CD4-positive, alpha-beta memory T cell (primary cell): ENCODE results near the gene CDKN2AIP. TPM values are rescaled to one million over a fixed set of nuclear protein-coding genes. Genes with fewer than 3 reads are reported as not detected.

ENCODE experiments used
- CTCF ChIA-PET: fragments of 350-600 bp; sonication (Branson Sonifier 250); formaldehyde crosslinking; loops from one replicate; lab custom pipeline; 2021; ENCODE audit warnings: inconsistent platforms; ENCODE audit not compliant: partially characterized antibody; lab: Charles Lee
- POLR2A ChIA-PET: fragments of 350-600 bp; sonication (Branson Sonifier 250); formaldehyde crosslinking; loops from one replicate; lab custom pipeline; 2021; ENCODE audit not compliant: partially characterized antibody; lab: Charles Lee
- DNase-seq, 5 donors: peaks; one replicate each; pipeline versions ENCODE4 v3.0.0 to v3.0.0-alpha.2; 2020 to 2022; ENCODE audit warnings: mixed read lengths in 1 of 5
- H3K27ac ChIP-seq: one replicate; pipeline ENCODE4 v1.7.0; 2013; ENCODE audit warnings: low read depth, low read length
- H3K27me3 ChIP-seq: 2 replicates; pipeline ENCODE4 v1.7.0; 2013; ENCODE audit warnings: mild to moderate bottlenecking, low read length, moderate library complexity; ENCODE audit not compliant: insufficient read depth
- H3K36me3 ChIP-seq: 2 replicates; pipeline ENCODE4 v1.7.0; 2013; ENCODE audit warnings: mild to moderate bottlenecking, low read length, moderate library complexity; ENCODE audit not compliant: insufficient read depth
- H3K4me1 ChIP-seq: 2 replicates; pipeline ENCODE4 v1.7.0; 2013; ENCODE audit warnings: mild to moderate bottlenecking, low read length, moderate library complexity; ENCODE audit not compliant: insufficient read depth
- H3K4me3 ChIP-seq, 2 donors: one replicate each; pipeline ENCODE4 v1.7.0; 2013; ENCODE audit warnings: low read length in 2 of 2, mild to moderate bottlenecking in 1 of 2
- H3K9me3 ChIP-seq, 2 donors: one replicate each; pipeline ENCODE4 v1.7.0; 2013; ENCODE audit warnings: low read length in 2 of 2, control low read depth in 1 of 2; ENCODE audit not compliant: control insufficient read depth in 1 of 2
- H3K27ac Mint-ChIP-seq, 7 donors: one replicate each; pipeline ENCODE4 v1.8.0; 2020 to 2021; ENCODE audit warnings: mixed read lengths in 7 of 7, mild to moderate bottlenecking in 6 of 7, inconsistent platforms in 3 of 7, moderate library complexity in 3 of 7
- H3K27me3 Mint-ChIP-seq, 2 donors: one replicate each; pipeline ENCODE4 v1.8.0; 2020 to 2021; ENCODE audit warnings: mixed read lengths in 2 of 2
- H3K36me3 Mint-ChIP-seq, 2 donors: one replicate each; pipeline ENCODE4 v1.8.0; 2020 to 2021; ENCODE audit warnings: mixed read lengths in 2 of 2, inconsistent platforms in 1 of 2, mild to moderate bottlenecking in 1 of 2
- H3K4me1 Mint-ChIP-seq, 4 donors: one replicate each; pipeline ENCODE4 v1.8.0; 2020 to 2021; ENCODE audit warnings: mixed read lengths in 4 of 4, mild to moderate bottlenecking in 1 of 4
- H3K4me3 Mint-ChIP-seq, 8 donors: one replicate each; pipeline ENCODE4 v1.8.0; 2020 to 2021; ENCODE audit warnings: mixed read lengths in 8 of 8, mild to moderate bottlenecking in 7 of 8, moderate library complexity in 6 of 8, inconsistent platforms in 3 of 8
- H3K9me3 Mint-ChIP-seq, 8 donors: one replicate each; pipeline ENCODE4 v1.8.0; 2020 to 2021; ENCODE audit warnings: mixed read lengths in 8 of 8, mild to moderate bottlenecking in 5 of 8, inconsistent platforms in 3 of 8, moderate library complexity in 1 of 8
- intact Hi-C: fragments of 100-400 bp; cut with micrococcal nuclease; formaldehyde crosslinking; loops from one replicate; pipeline ENCODE4 v1.15.1; 2023
- polyA plus RNA-seq, 2 donors: library from polyadenylated mRNA; unstranded; fragments of 300-500 nt; fragmentation: Illumina TruSeq; gene quantifications; one replicate each; pipeline ENCODE4 v1.2.3, GENCODE V29; 2021
- total RNA-seq, 2 experiments: library from RNA; stranded (reverse); gene quantifications; one replicate each; pipeline ENCODE4 v1.2.3, GENCODE V29; 2021

CDKN2AIP gene
- total and polyA plus RNA-seq, 4 experiments from 2014 or later, result 18.9 to 51.1 (median 44.5) TPM

DNA sequence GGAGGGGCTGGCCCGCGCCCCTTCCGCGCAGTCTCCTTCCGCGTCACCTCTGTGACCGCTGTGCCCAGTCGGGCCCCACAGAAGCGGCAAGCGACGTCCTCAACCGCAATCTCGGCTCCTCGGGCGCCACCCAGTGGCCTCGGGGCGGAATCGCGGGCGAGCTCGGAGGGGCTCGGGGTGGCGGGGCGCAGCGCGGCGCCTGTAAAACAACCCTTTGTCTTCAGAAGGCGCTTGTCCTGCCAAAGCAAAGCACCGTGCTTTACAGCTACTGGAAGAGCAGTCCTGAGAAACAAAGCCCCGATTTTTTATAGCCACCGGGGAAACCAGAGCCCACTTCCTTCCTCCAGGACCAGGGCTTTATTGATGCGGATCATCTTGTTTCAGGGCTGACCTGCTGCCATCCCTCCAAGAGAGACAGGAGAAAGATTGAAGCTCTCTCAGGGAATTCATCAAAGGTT is 37.3 kb upstream of the CDKN2AIP start:
- intact Hi-C loops, result loop anchor here (1.0 kb wide), 5 partner anchors 9 to 469 kb away; partner anchors contain the start of gene CDKN2AIP
- no peaks in the 10 kb centered on the region for H3K36me3 Mint-ChIP-seq
- no peaks in the 10 kb centered on the region for H3K27me3 Mint-ChIP-seq
- Histone ChIP-seq H3K4me3 (peak overlapping the region; percentile 62 to 73), H3K36me3 (no peaks in the 10 kb centered on the region), H3K27ac (peak overlapping the region; percentile 49), H3K27me3 (no peaks in the 10 kb centered on the region), H3K9me3 (no peaks in the 10 kb centered on the region), H3K4me1 (no peaks in the 10 kb centered on the region)
- peak overlapping the region; percentile 77 to 93 (median 84) for H3K4me3 Mint-ChIP-seq
- H3K27ac Mint-ChIP-seq, result peak overlapping the region; percentile 75 to 95 (median 88)
- ChIA-PET CTCF (interaction anchor here (0.6 to 1.8 kb wide), 23 partner anchors 8 to 1504 kb away, joined by 3 to 21 read pairs (median 4); partner anchors contain the start of gene CDKN2AIP), POLR2A (interaction anchor here (0.8 to 4.8 kb wide), 4 partner anchors 23 to 97 kb away, joined by 3 to 38 read pairs (median 4); partner anchors contain the start of gene CDKN2AIP)
- peaks cover 5 to 19% (median 11%) of the 10 kb centered on the region in 4 donors for H3K4me1 Mint-ChIP-seq
- peak; percentile 86 to 92 (median 87) for DNase-seq
- H3K9me3 Mint-ChIP-seq, result no peaks in the 10 kb centered on the region

DNA sequence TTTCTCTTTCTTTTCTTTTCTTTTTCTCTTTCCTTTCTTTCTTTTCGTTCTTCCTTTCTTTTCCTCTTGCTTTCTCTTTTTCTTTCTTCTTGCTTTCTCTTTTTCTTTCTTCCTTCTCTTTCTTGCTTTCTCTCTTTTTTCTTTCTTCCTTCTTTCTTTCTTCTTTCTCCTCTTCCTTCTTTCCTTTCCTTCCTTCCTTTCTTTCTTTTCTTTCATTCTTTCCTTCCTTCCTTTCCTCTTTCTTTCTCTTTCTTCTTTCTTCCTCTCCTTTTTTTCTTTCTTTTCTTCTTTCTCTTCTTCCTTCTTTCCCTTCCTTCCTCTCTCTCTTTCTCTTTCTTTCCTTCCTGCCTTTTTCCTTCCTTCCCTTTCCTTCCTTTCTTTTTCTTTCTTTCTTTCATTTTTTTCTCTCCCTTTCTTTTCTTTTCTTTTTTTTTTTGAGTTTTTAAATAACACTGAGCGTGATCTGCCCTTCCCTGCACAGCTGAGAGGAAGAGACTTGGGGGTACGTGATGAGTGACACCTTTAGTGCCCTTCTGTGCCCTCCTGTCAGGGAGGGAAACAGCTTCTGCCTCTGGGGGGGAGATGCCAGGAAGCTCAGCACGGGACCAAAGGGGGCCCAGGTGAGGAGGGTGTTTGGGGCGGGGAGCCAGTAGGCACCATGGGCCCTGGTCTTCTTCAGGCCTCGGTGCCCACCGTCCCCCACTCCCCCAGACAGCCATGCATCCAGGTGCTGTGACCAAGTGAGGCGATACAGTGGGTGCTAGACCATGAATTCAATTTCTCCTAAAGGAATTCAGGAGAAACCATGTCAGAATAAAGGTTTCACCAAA is 36.6 kb upstream of the CDKN2AIP start:
- H3K9me3 ChIP-seq, result no peaks in the 10 kb centered on the region
- CTCF ChIA-PET, result interaction anchor here (0.6 to 1.8 kb wide), 22 partner anchors 8 to 1503 kb away, joined by 3 to 21 read pairs (median 4); partner anchors contain the start of gene CDKN2AIP
- Mint-ChIP-seq H3K4me3 (peak overlapping the region; percentile 77 to 93 (median 84)), H3K27me3 (no peaks in the 10 kb centered on the region), H3K9me3 (no peaks in the 10 kb centered on the region), H3K4me1 (peaks cover 6 to 19% (median 13%) of the 10 kb centered on the region in 4 donors), H3K36me3 (no peaks in the 10 kb centered on the region), H3K27ac (peak overlapping the region; percentile 75 to 95 (median 88))
- no peaks in the 10 kb centered on the region for H3K27me3 ChIP-seq
- POLR2A ChIA-PET, result interaction anchor here (0.8 to 4.8 kb wide), 4 partner anchors 22 to 96 kb away, joined by 3 to 38 read pairs (median 4); partner anchors contain the start of gene CDKN2AIP
- no peak for DNase-seq
- peak overlapping the region; percentile 62 to 73 for H3K4me3 ChIP-seq
- H3K36me3 ChIP-seq, result no peaks in the 10 kb centered on the region
- no peaks in the 10 kb centered on the region for H3K4me1 ChIP-seq
- H3K27ac ChIP-seq, result peak overlapping the region; percentile 49
- intact Hi-C loops, result loop anchor here (1.0 kb wide), 5 partner anchors 10 to 470 kb away; partner anchors contain the start of gene CDKN2AIP

GRCh38 chr4:183408796-183409195 is 35.6 kb upstream of the CDKN2AIP start:
- no peak for DNase-seq
- Histone ChIP-seq H3K4me3 (no peak overlapping the region), H3K27me3 (no peaks in the 10 kb centered on the region), H3K27ac (no peak overlapping the region), H3K36me3 (no peaks in the 10 kb centered on the region), H3K9me3 (no peaks in the 10 kb centered on the region), H3K4me1 (no peaks in the 10 kb centered on the region)
- intact Hi-C loops, result no loop called here
- Mint-ChIP-seq H3K27me3 (no peaks in the 10 kb centered on the region), H3K4me1 (peaks cover 6 to 20% (median 15%) of the 10 kb centered on the region in 4 donors), H3K36me3 (no peaks in the 10 kb centered on the region), H3K9me3 (no peaks in the 10 kb centered on the region), H3K27ac (peak overlapping the region in 4 of 7 donors; percentile 23 to 75 (median 61)), H3K4me3 (peak overlapping the region in 2 of 8 donors; percentile 5 to 59)
- ChIA-PET CTCF (interaction anchor here (1.4 kb wide), 1 partner anchor 10 kb away, joined by 4 read pairs; no protein-coding TSS in a partner anchor), POLR2A (interaction anchor here (4.8 kb wide), 1 partner anchor 35 kb away, joined by 38 read pairs; the partner anchor contains the start of gene CDKN2AIP)

GRCh38 chr4:183409483-183409882 is 35.0 kb upstream of the CDKN2AIP start:
- POLR2A ChIA-PET, result interaction anchor here (4.8 kb wide), 1 partner anchor 34 kb away, joined by 38 read pairs; the partner anchor contains the start of gene CDKN2AIP
- H3K27ac Mint-ChIP-seq, result peak overlapping the region in 5 of 7 donors; percentile 25 to 75 (median 48)

DNA sequence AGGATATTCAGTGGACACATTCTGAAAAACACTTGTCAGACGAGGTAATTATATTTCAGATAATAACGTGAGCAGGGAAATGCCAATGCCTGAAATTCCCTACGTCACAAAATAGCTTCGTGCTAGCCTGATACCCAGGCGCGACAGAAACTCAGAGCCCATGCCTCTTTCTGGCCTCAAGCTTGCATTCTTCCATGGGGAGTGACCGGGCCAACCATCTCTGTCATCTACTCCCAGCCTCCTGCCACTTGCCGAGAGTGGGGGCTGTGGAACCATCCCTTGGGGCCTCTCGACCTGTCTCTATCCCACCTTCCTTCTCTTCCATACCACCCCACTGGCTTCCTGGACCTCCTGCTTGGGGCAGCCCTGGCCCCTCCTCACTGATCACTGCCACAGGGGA is 34.5 kb upstream of the CDKN2AIP start:
- H3K9me3 ChIP-seq, result no peaks in the 10 kb centered on the region
- CTCF ChIA-PET, result interaction anchor here (1.4 kb wide), 1 partner anchor 12 kb away, joined by 4 read pairs; no protein-coding TSS in a partner anchor
- Mint-ChIP-seq H3K27me3 (no peaks in the 10 kb centered on the region), H3K36me3 (no peaks in the 10 kb centered on the region), H3K9me3 (no peaks in the 10 kb centered on the region), H3K4me3 (no peak overlapping the region), H3K4me1 (peaks cover 4 to 20% (median 11%) of the 10 kb centered on the region in 4 donors), H3K27ac (peak overlapping the region in 1 of 7 donors; percentile 36)
- H3K4me1 ChIP-seq, result no peaks in the 10 kb centered on the region
- H3K27ac ChIP-seq, result no peak overlapping the region
- POLR2A ChIA-PET, result interaction anchor here (4.8 kb wide), 1 partner anchor 33 kb away, joined by 38 read pairs; the partner anchor contains the start of gene CDKN2AIP
- intact Hi-C loops, result no loop called here
- H3K27me3 ChIP-seq, result no peaks in the 10 kb centered on the region
- no peak for DNase-seq
- no peak overlapping the region for H3K4me3 ChIP-seq
- no peaks in the 10 kb centered on the region for H3K36me3 ChIP-seq

More at GRCh38 chr4:183409483-183409882, 35.0 kb upstream of the CDKN2AIP start:
- no peaks in the 10 kb centered on the region for H3K36me3 ChIP-seq
- Mint-ChIP-seq H3K4me1 (peaks cover 6 to 20% (median 15%) of the 10 kb centered on the region in 4 donors), H3K36me3 (no peaks in the 10 kb centered on the region), H3K4me3 (no peak overlapping the region), H3K27me3 (no peaks in the 10 kb centered on the region), H3K9me3 (no peaks in the 10 kb centered on the region)
- no peak overlapping the region for H3K4me3 ChIP-seq
- no peaks in the 10 kb centered on the region for H3K9me3 ChIP-seq
- CTCF ChIA-PET, result interaction anchor here (1.4 kb wide), 1 partner anchor 11 kb away, joined by 4 read pairs; no protein-coding TSS in a partner anchor
- H3K27ac ChIP-seq, result no peak overlapping the region
- DNase-seq, result no peak
- intact Hi-C loops, result no loop called here
- H3K27me3 ChIP-seq, result no peaks in the 10 kb centered on the region
- H3K4me1 ChIP-seq, result no peaks in the 10 kb centered on the region

GRCh38 chr4:183411291-183411861 is 33.1 kb upstream of the CDKN2AIP start:
- no peak for DNase-seq
- no peaks in the 10 kb centered on the region for H3K27me3 ChIP-seq
- intact Hi-C loops, result no loop called here
- Mint-ChIP-seq H3K9me3 (no peaks in the 10 kb centered on the region), H3K4me1 (peaks cover 4 to 20% (median 8%) of the 10 kb centered on the region in 4 donors), H3K36me3 (no peaks in the 10 kb centered on the region), H3K27me3 (no peaks in the 10 kb centered on the region), H3K4me3 (no peak overlapping the region), H3K27ac (no peak overlapping the region)
- H3K36me3 ChIP-seq, result no peaks in the 10 kb centered on the region
- POLR2A ChIA-PET, result no interaction called here
- no peaks in the 10 kb centered on the region for H3K4me1 ChIP-seq
- no peak overlapping the region for H3K4me3 ChIP-seq
- H3K27ac ChIP-seq, result no peak overlapping the region
- no peaks in the 10 kb centered on the region for H3K9me3 ChIP-seq
- CTCF ChIA-PET, result no interaction called here
